ENCODE measurements around the gene C20orf204.

- no peak for TF ChIP-seq EZH2phosphoT487 (IDR thresholded peaks at IDR 0.05; ENCODE audit: low read length)
- no peak for TF ChIP-seq CTCF (IDR thresholded peaks at IDR 0.05; ENCODE audit: low read length)
These were observed 30.6 kb upstream of the C20orf204 start for GRCh38 chr20:64005394-64005793.

Data from MM.1S (cell line).